H9 (cell line): ENCODE measurements around the gene SLCO3A1. TPM values are rescaled to one million over a fixed set of nuclear protein-coding genes. Genes with fewer than 3 reads are reported as not detected.

Experiments
- DNase-seq: peaks from one replicate; pipeline ENCODE4 v3.0.0-alpha.2; 2017
- H2AFZ ChIP-seq: one replicate; pipeline ENCODE4 v1.6.1; 2013; ENCODE audit warnings: mild to moderate bottlenecking, low read length, control low read depth, moderate library complexity
- H2AK5ac ChIP-seq: 2 replicates; pipeline ENCODE4 v1.6.1; 2013; ENCODE audit warnings: low read length, control low read depth, mixed read lengths; ENCODE audit not compliant: insufficient read length
- H2BK120ac ChIP-seq: one replicate; pipeline ENCODE4 v1.6.1; 2013; ENCODE audit warnings: low read depth, mild to moderate bottlenecking, low read length, control low read depth, inconsistent platforms; ENCODE audit not compliant: poor library complexity, severe bottlenecking
- H2BK12ac ChIP-seq: 2 replicates; pipeline ENCODE4 v1.6.1; 2013; ENCODE audit warnings: low read length, control low read depth, mixed read lengths, low read depth; ENCODE audit not compliant: insufficient read length
- H2BK15ac ChIP-seq: 2 replicates; pipeline ENCODE4 v1.6.1; 2013; ENCODE audit warnings: low read depth, low read length, control low read depth
- H2BK20ac ChIP-seq: one replicate; pipeline ENCODE4 v1.6.1; 2013; ENCODE audit warnings: low read depth, mild to moderate bottlenecking, low read length, control low read depth, inconsistent platforms; ENCODE audit not compliant: poor library complexity, severe bottlenecking
- H2BK5ac ChIP-seq: 2 replicates; pipeline ENCODE4 v1.6.1; 2013; ENCODE audit warnings: low read length, control low read depth, mixed read lengths; ENCODE audit not compliant: insufficient read length
- H3K14ac ChIP-seq: 2 replicates; pipeline ENCODE4 v1.6.1; 2013; ENCODE audit warnings: low read length, control low read depth; ENCODE audit not compliant: insufficient read depth
- H3K18ac ChIP-seq: 2 replicates; pipeline ENCODE4 v1.6.1; 2013; ENCODE audit warnings: low read depth, mild to moderate bottlenecking, mixed read lengths, low read length, control low read depth; ENCODE audit not compliant: insufficient read length
- H3K23ac ChIP-seq: 2 replicates; pipeline ENCODE4 v1.6.1; 2013; ENCODE audit warnings: low read length, control low read depth, mixed read lengths, low read depth; ENCODE audit not compliant: insufficient read length
- H3K23me2 ChIP-seq: 2 replicates; pipeline ENCODE4 v1.6.1; 2013; ENCODE audit warnings: low read depth, mild to moderate bottlenecking, mixed read lengths, low read length, control low read depth; ENCODE audit not compliant: insufficient read length, poor library complexity, severe bottlenecking
- H3K27ac ChIP-seq: 2 replicates; pipeline ENCODE4 v1.5.1; 2013; ENCODE audit warnings: low read length, control low read depth, mixed read lengths, low read depth; ENCODE audit not compliant: insufficient read length
- H3K27me3 ChIP-seq: 2 replicates; pipeline ENCODE4 v1.6.1; 2013; ENCODE audit warnings: low read length, control low read depth, inconsistent platforms; ENCODE audit not compliant: insufficient read depth
- H3K4ac ChIP-seq: 2 replicates; pipeline ENCODE4 v1.6.1; 2013; ENCODE audit warnings: low read depth, mild to moderate bottlenecking, control low read depth, inconsistent platforms, low read length, moderate library complexity
- H3K4me1 ChIP-seq: 2 replicates; pipeline ENCODE4 v1.6.1; 2013; ENCODE audit warnings: low read length, control low read depth, inconsistent platforms; ENCODE audit not compliant: insufficient read depth
- H3K4me2 ChIP-seq: 2 replicates; pipeline ENCODE4 v1.6.1; 2013; ENCODE audit warnings: low read length, control low read depth, mixed read lengths; ENCODE audit not compliant: insufficient read length, insufficient read depth
- H3K56ac ChIP-seq: 2 replicates; pipeline ENCODE4 v1.6.1; 2013; ENCODE audit warnings: low read depth, mild to moderate bottlenecking, mixed read lengths, low read length, control low read depth; ENCODE audit not compliant: insufficient read length
- H3K79me1 ChIP-seq: 2 replicates; pipeline ENCODE4 v1.6.1; 2013; ENCODE audit warnings: low read depth, mild to moderate bottlenecking, moderate library complexity, low read length, control low read depth, inconsistent platforms; ENCODE audit not compliant: insufficient read depth, poor library complexity, severe bottlenecking
- H3K79me2 ChIP-seq: 2 replicates; pipeline ENCODE4 v1.6.1; 2013; ENCODE audit warnings: low read length, control low read depth, inconsistent platforms; ENCODE audit not compliant: insufficient read depth
- H3K9ac ChIP-seq: 2 replicates; pipeline ENCODE4 v1.6.1; 2013; ENCODE audit warnings: low read length, control low read depth, mixed read lengths; ENCODE audit not compliant: insufficient read length; ENCODE audit errors: extremely low read depth
- H3K9me3 ChIP-seq: one replicate; pipeline ENCODE4 v1.6.1; 2013; ENCODE audit warnings: low read depth, low read length, inconsistent platforms; ENCODE audit not compliant: control insufficient read depth
- H3T11ph ChIP-seq: one replicate; pipeline ENCODE4 v1.6.1; 2013; ENCODE audit warnings: mild to moderate bottlenecking, low read length, control low read depth, inconsistent platforms
- H4K20me1 ChIP-seq: one replicate; pipeline ENCODE4 v1.6.1; 2013; ENCODE audit not compliant: control insufficient read depth, insufficient read length, insufficient read depth
- H4K5ac ChIP-seq: 2 replicates; pipeline ENCODE4 v1.6.1; 2013; ENCODE audit warnings: low read depth, mild to moderate bottlenecking, mixed read lengths, low read length, control low read depth; ENCODE audit not compliant: insufficient read length
- H4K8ac ChIP-seq: replicated peaks from 2 replicates; pipeline ENCODE4 v1.6.1; 2013; ENCODE audit warnings: low read length, control low read depth, mixed read lengths, low read depth; ENCODE audit not compliant: insufficient read length
- H4K91ac ChIP-seq: 2 replicates; pipeline ENCODE4 v1.6.1; 2013; ENCODE audit warnings: low read depth, mild to moderate bottlenecking, moderate library complexity, mixed read lengths, low read length, control low read depth; ENCODE audit not compliant: insufficient read length
- H3K27ac Mint-ChIP-seq, 3 experiments: 2 replicates in 2 of 3; 3 replicates in 1 of 3; pipeline ENCODE4 v1.8.0; 2020 to 2021; ENCODE audit warnings: mixed read lengths in 3 of 3, mild to moderate bottlenecking in 1 of 3, moderate library complexity in 1 of 3
- H3K27me3 Mint-ChIP-seq: 2 replicates; pipeline ENCODE4 v1.8.0; 2021; ENCODE audit warnings: low read depth, mild to moderate bottlenecking, moderate library complexity, mixed read lengths
- H3K36me3 Mint-ChIP-seq, 3 experiments: 2 replicates in 2 of 3; 3 replicates in 1 of 3; pipeline ENCODE4 v1.8.0; 2020 to 2021; ENCODE audit warnings: low read depth in 3 of 3, mixed read lengths in 3 of 3; ENCODE audit not compliant: insufficient read depth in 1 of 3
- H3K4me1 Mint-ChIP-seq, 2 experiments: 2 replicates each; pipeline ENCODE4 v1.8.0; 2020; ENCODE audit warnings: mixed read lengths in 2 of 2
- H3K4me3 Mint-ChIP-seq, 2 experiments: 2 replicates in 1 of 2; 3 replicates in 1 of 2; pipeline ENCODE4 v1.8.0; 2020 to 2021; ENCODE audit warnings: mild to moderate bottlenecking in 2 of 2, mixed read lengths in 2 of 2, moderate library complexity in 1 of 2
- H3K9me3 Mint-ChIP-seq, 2 experiments: 2 replicates in 1 of 2; 3 replicates in 1 of 2; pipeline ENCODE4 v1.8.0; 2020; ENCODE audit warnings: mild to moderate bottlenecking in 2 of 2, mixed read lengths in 2 of 2, moderate library complexity in 1 of 2
- WGBS: extraction: QIAGEN DNeasy Blood & Tissue Kit; methylation state at CpG from one replicate; pipeline ENCODE4 v1.1.7; 2013; ENCODE audit warnings: missing lambda C conversion rate, low lambda C conversion rate, mixed read lengths; ENCODE audit not compliant: insufficient read length; ENCODE audit errors: extremely low coverage; 5-methylcytosine and 5-hydroxymethylcytosine counted together
- total RNA-seq: library from RNA; stranded (reverse); gene quantifications from 2 replicates; pipeline ENCODE4 v1.2.1, GENCODE V29; 2021
- TF ChIP-seq, protein P1 (sequence below): fragments of 200-600 bp; sonication (generic); conservative IDR thresholded peaks from 3 replicates; pipeline ENCODE4 v1.8.0; 2021; ENCODE audit warnings: antibody characterized with exemption, mild to moderate bottlenecking

The SLCO3A1 gene
- total RNA-seq, 1 experiment from 2014 or later, result 9.4 TPM

DNA sequence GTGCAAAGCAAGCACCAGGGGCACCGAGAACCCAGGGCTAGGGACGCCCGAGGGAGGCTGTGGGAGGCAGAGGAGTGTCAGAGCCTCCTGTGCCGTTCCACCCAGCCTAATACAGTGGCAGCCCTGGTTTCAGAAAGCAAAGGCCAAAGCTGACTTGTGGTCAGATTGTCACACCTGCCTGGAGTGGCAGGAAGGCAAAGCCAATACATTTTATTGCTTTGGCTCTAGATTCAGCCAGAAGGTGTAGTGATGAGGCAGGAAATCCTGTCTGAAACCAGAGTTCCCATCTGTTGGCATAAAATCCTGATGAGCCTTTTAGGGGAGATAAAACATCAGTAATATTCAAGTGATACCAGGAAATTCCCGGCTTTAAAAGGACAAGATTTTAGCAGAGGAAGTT, 168.3 kb downstream of the SLCO3A1 start:
- H3K23ac ChIP-seq, result no peak overlapping the region
- Mint-ChIP-seq H3K4me1 (peaks cover 5 to 11% of the 10 kb centered on the region in 2 experiments), H3K27me3 (no peaks in the 10 kb centered on the region; the same call in 1 of the 2 replicates), H3K4me3 (no peak overlapping the region), H3K9me3 (no peaks in the 10 kb centered on the region), H3K27ac (no peak overlapping the region), H3K36me3 (no peaks in the 10 kb centered on the region; a peak in 2 of 7 replicates)
- no peak overlapping the region for H3T11ph ChIP-seq
- no peaks in the 10 kb centered on the region for H3K79me1 ChIP-seq
- H3K79me2 ChIP-seq, result no peaks in the 10 kb centered on the region
- WGBS, result no CpG with 5 or more reads among the region's 5 CpGs
- TF ChIP-seq, protein P1, sequence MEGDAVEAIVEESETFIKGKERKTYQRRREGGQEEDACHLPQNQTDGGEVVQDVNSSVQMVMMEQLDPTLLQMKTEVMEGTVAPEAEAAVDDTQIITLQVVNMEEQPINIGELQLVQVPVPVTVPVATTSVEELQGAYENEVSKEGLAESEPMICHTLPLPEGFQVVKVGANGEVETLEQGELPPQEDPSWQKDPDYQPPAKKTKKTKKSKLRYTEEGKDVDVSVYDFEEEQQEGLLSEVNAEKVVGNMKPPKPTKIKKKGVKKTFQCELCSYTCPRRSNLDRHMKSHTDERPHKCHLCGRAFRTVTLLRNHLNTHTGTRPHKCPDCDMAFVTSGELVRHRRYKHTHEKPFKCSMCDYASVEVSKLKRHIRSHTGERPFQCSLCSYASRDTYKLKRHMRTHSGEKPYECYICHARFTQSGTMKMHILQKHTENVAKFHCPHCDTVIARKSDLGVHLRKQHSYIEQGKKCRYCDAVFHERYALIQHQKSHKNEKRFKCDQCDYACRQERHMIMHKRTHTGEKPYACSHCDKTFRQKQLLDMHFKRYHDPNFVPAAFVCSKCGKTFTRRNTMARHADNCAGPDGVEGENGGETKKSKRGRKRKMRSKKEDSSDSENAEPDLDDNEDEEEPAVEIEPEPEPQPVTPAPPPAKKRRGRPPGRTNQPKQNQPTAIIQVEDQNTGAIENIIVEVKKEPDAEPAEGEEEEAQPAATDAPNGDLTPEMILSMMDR, result no peak
- H4K20me1 ChIP-seq, result no peaks in the 10 kb centered on the region
- H3K56ac ChIP-seq, result no peak overlapping the region
- H4K8ac ChIP-seq, result no peak overlapping the region
- H3K4ac ChIP-seq, result no peak overlapping the region
- no peak overlapping the region for H4K5ac ChIP-seq
- H2AFZ ChIP-seq, result no peak overlapping the region
- no peak overlapping the region for H3K18ac ChIP-seq
- no peak overlapping the region for H4K91ac ChIP-seq
- no peaks in the 10 kb centered on the region for H3K9me3 ChIP-seq
- H2BK12ac ChIP-seq, result no peak overlapping the region
- H3K4me2 ChIP-seq, result no peak overlapping the region
- H2AK5ac ChIP-seq, result no peak overlapping the region
- no peaks in the 10 kb centered on the region for H3K23me2 ChIP-seq
- H2BK120ac ChIP-seq, result no peak overlapping the region
- H2BK15ac ChIP-seq, result no peak overlapping the region
- H3K9ac ChIP-seq, result no peak overlapping the region
- H3K4me1 ChIP-seq, result no peaks in the 10 kb centered on the region
- no peak overlapping the region for H2BK20ac ChIP-seq
- DNase-seq, result no peak
- no peak overlapping the region for H3K14ac ChIP-seq
- H3K27me3 ChIP-seq, result no peaks in the 10 kb centered on the region
- no peak overlapping the region for H2BK5ac ChIP-seq
- no peak overlapping the region for H3K27ac ChIP-seq
